ENCODE measurements around the gene HCN2. TPM values are rescaled to one million over a fixed set of nuclear protein-coding genes. Genes with fewer than 3 reads are reported as not detected.
A peak's percentile ranks its signal among the peaks of the same experiment; 100 is the strongest.

HCN2 gene
- total and polyA plus RNA-seq, 10 of the 15 experiments (the other 5 are each of a cell fraction or from before 2014, with no cell fraction given) = 0.01 to 0.54 (median 0.08) TPM; not detected in 4

- Histone ChIP-seq H3K4me2 (ENCODE audit: control insufficient read depth, insufficient read depth) (peak overlapping the region; percentile 98), H3K27me3 (replicated peaks in 1 of 2; ENCODE audit: control insufficient read depth in 2 of 2, insufficient read depth in 2 of 2, low read length in 1 of 2) (no peaks in the 10 kb centered on the region), H4K20me1 (ENCODE audit: control insufficient read depth, insufficient read depth) (peaks cover 12% of the 10 kb centered on the region), H2AFZ (ENCODE audit: control insufficient read depth, low read depth, low read length) (no peak overlapping the region), H3K36me3 (ENCODE audit: control insufficient read depth in 2 of 2, insufficient read depth in 2 of 2, low read length in 1 of 2) (peaks cover 0 to 22% of the 10 kb centered on the region in 2 experiments; a peak in 3 of 4 replicates), H3K9me3 (replicated peaks; ENCODE audit: control insufficient read depth, insufficient read depth, low read length) (no peaks in the 10 kb centered on the region; the same call in 2 of the 3 replicates), H3K27ac (ENCODE audit: control insufficient read depth, insufficient read depth) (peak overlapping the region; percentile 90), H3K79me2 (ENCODE audit: control insufficient read depth, insufficient read depth, low read length) (peaks cover 64% of the 10 kb centered on the region), H3K9ac (ENCODE audit: control insufficient read depth, insufficient read depth, low read length) (peak overlapping the region; percentile 95), H3K4me3 (peak overlapping the region; percentile 98), H3K4me1 (ENCODE audit: control insufficient read depth, insufficient read depth, low read length) (peaks cover 19% of the 10 kb centered on the region)
- ChIA-PET CTCF (interaction anchor here (0.8 to 1.0 kb wide), 2 partner anchors 18 to 304 kb away, joined by 3 to 4 read pairs; no protein-coding TSS in a partner anchor), POLR2A (interaction anchor here (0.5 to 1.6 kb wide), 4 partner anchors 21 to 72 kb away, joined by 4 to 6 read pairs (median 4); no protein-coding TSS in a partner anchor), SMC1A (ENCODE audit: uncharacterized antibody, unreplicated experiment) (no interaction called here), RAD21 (ENCODE audit: unreplicated experiment) (interaction anchor here (1.1 kb wide), 1 partner anchor 73 kb away, joined by 4 read pairs; no protein-coding TSS in a partner anchor)
- peak; percentile 75 for ATAC-seq
- 2% methylated on average over 31 of the region's 31 CpGs for WGBS (ENCODE audit: insufficient coverage, insufficient replicate concordance, low lambda C conversion rate, missing lambda C conversion rate)
- peak; percentile 97 for FAIRE-seq
- BruUV-seq (replicated peaks) = TSS peak; percentile 54
- intact Hi-C loops (cut with micrococcal nuclease; ENCODE audit: unreplicated experiment) = loop anchor here (2.0 kb wide), 1 partner anchor 19 kb away; no protein-coding TSS in a partner anchor
- no peak for DNase-seq (ENCODE audit: low read depth, low spot score)
- in situ Hi-C loops (cut with MboI) = no loop called here
- TF ChIP-seq KAT2A (conservative IDR thresholded peaks at IDR 0.05; ENCODE audit: control insufficient read depth, low read depth, low read length) = no peak
- TF ChIP-seq NBN (IDR thresholded peaks at IDR 0.05) = 0 out of 2 replicates have a peak, but pooled peaks have one; percentile 45
- peak; percentile 17; the same call in 1 of the 2 replicates for TF ChIP-seq MXI1 (IDR thresholded peaks at IDR 0.05; ENCODE audit: low read depth, low read length)
- 0 out of 2 replicates have a peak, but pooled peaks have one; percentile 11 for TF ChIP-seq SPI1 (IDR thresholded peaks at IDR 0.05; ENCODE audit: borderline replicate concordance, insufficient read depth, low read depth, low read length)
- 0 out of 2 replicates have a peak, but pooled peaks have one; percentile 0 for TF ChIP-seq RAD21 (IDR thresholded peaks at IDR 0.05; ENCODE audit: insufficient read depth, low read depth, low read length)
- TF ChIP-seq IRF4 (IDR thresholded peaks at IDR 0.05; ENCODE audit: low read depth, low read length) = no peak
- TF ChIP-seq KDM1A (IDR thresholded peaks at IDR 0.05; ENCODE audit: borderline replicate concordance) = no peak
- no peak for TF ChIP-seq TCF3 (IDR thresholded peaks at IDR 0.05; ENCODE audit: borderline replicate concordance, insufficient read depth, low read depth, low read length)
- TF ChIP-seq CREB1 (IDR thresholded peaks at IDR 0.05; ENCODE audit: low read depth) = 0 out of 2 replicates have a peak, but pooled peaks have one; percentile 12
- peak; percentile 38; the same call in 1 of the 2 replicates for TF ChIP-seq POLR2A (IDR thresholded peaks at IDR 0.05; ENCODE audit: low read depth, low read length)
- TF ChIP-seq CREM (IDR thresholded peaks at IDR 0.05; ENCODE audit: low read depth) = no peak
- no peak for TF ChIP-seq NR2C2 (IDR thresholded peaks at IDR 0.05; ENCODE audit: borderline replicate concordance, control insufficient read depth, insufficient read length, low read depth)
- TF ChIP-seq BMI1 (IDR thresholded peaks at IDR 0.05; ENCODE audit: borderline replicate concordance) = no peak
- TF ChIP-seq RELB (IDR thresholded peaks at IDR 0.05; ENCODE audit: low read depth) = peak; percentile 57
- TF ChIP-seq BACH1 (IDR thresholded peaks at IDR 0.05; ENCODE audit: borderline replicate concordance) = 0 out of 2 replicates have a peak, but pooled peaks have one; percentile 9
- TF ChIP-seq MYC (IDR thresholded peaks at IDR 0.05; ENCODE audit: insufficient read depth, insufficient read length, insufficient replicate concordance, low read length, severe bottlenecking) = no peak
- TF ChIP-seq NFYA (IDR thresholded peaks at IDR 0.05; ENCODE audit: borderline replicate concordance, low read depth, low read length) = no peak
- no peak for TF ChIP-seq ZBED1 (IDR thresholded peaks at IDR 0.05; ENCODE audit: borderline replicate concordance)
- TF ChIP-seq PML (IDR thresholded peaks at IDR 0.05; ENCODE audit: low read length) = no peak
- TF ChIP-seq ZNF207 (IDR thresholded peaks at IDR 0.05; ENCODE audit: borderline replicate concordance) = no peak
- peak; percentile 56; the same call in 1 of the 2 replicates for TF ChIP-seq YY1 (IDR thresholded peaks at IDR 0.05; ENCODE audit: low read depth, low read length)
- TF ChIP-seq CBX5 (IDR thresholded peaks at IDR 0.05; ENCODE audit: low read depth) = no peak
- TF ChIP-seq IKZF2 (IDR thresholded peaks at IDR 0.05) = no peak
- TF ChIP-seq SUZ12 (IDR thresholded peaks at IDR 0.05; ENCODE audit: unreplicated experiment) = no peak
- TF ChIP-seq SMAD1 (IDR thresholded peaks at IDR 0.05; ENCODE audit: low read depth, partially characterized antibody) = no peak
These were observed 71.9 kb downstream of the HCN2 start for GRCh38 chr19:661427-662196.
